Measurements from ENCODE around the gene MVB12B.

The MVB12B gene

DNA sequence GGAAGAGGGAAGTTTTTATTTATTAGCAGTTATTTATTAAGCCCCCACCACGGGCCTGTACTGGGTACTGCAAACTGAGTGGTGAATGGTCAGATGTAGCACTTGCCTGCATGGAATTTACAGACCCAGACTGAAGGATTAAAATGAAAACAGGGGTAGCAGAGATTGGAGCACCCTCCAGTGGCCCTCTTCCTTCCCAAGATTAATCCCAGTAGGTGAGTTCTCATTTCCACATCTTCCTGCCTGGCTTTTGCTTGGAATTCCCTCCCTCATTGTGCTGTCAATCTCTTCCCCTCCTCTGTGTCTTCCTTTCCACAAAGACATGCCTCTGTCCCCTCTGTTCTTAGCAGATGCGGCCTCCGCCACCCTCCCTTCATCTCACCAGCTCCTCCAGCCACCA is 39.2 kb downstream of the MVB12B start:
- no peak for DNase-seq

DNA sequence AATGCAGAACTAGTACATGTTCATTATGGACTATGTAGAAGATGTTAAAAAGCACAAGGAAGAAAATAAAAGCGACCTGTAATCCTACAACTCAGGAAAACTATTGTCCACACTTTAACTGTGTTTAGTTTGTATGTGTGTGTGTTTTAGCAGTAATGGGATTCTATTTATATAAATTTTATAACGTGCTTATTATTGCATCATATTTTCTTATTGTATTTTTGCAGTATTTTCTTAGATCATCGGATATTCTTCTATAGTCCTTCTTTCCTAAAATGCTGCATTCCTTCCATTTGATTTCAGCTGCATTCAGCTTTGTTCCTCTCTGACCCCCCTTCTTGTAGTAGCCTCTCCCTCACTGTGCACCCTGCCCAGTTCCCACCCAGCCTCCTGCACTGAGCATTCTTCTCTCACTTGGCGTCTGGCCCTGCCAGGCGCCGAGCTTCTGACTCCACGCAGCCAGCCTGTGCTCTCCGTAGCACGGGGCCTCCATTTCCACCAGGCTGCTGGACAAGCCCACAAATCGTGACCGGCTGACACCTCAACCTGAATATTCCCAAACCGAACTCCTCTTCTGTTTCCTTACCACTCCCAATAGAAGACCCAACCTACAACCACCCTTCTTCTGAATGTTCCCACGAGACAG is 39.9 kb downstream of the MVB12B start:
- DNase-seq, result no peak

DNA sequence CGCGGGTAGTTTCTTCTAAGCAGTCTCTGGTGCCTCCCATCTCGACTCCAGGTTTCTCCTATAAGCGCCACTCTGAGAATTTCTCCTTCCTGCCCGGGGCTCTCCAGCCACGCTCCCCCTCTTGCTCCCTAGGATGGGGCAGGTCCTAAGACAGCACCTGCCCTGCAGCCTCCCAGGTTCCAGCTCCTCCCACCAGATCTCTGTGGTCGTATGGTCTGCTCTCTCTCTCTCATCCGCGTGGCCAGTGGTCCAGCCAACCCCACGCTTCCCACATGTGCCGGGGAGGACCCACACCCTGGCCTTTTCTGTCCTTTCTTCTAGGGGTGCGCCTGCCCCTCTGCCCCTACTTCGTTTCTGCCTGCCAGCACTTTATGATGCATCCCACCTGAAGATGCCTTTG is 40.5 kb downstream of the MVB12B start:
- DNase-seq, result no peak

DNA sequence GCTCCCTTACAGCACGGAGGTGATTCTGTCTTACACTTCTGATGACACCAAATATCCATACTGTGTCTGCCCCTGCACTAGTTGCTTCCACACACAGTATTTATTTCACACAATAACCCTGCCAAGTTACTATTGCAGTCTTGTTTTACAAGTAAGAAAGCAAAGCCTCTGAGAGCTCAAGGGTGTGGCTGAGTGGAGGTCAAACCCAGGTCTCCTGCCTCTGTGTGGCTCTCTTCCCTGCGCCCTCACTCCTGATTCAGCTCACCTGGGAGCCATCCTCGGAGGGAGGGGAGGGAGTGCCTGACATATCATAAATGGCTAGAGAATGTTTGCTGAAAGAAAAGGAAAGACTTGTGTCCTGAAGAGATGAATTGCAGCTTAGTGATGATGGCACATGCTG is 41.0 kb downstream of the MVB12B start:
- no peak for DNase-seq

DNA sequence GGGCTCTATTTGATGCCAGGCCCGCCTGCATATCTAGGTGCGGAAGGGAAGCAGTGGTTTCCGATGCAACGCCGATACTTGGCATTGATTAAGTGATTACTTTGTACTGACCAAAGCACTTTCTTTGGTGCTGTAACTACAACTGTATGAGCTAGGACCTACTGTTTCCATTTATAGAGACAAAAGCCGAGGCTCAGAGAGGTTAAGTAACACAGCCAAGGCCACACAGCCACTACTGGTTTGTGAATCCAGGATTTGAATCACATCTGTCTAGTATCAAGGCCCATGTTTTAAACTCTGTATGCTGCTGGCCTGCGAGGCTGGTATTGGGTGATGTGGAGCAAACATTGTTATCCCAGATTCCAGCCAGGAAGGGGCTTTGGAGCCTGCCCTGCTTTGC is 41.4 kb downstream of the MVB12B start:
- no peak for DNase-seq

DNA sequence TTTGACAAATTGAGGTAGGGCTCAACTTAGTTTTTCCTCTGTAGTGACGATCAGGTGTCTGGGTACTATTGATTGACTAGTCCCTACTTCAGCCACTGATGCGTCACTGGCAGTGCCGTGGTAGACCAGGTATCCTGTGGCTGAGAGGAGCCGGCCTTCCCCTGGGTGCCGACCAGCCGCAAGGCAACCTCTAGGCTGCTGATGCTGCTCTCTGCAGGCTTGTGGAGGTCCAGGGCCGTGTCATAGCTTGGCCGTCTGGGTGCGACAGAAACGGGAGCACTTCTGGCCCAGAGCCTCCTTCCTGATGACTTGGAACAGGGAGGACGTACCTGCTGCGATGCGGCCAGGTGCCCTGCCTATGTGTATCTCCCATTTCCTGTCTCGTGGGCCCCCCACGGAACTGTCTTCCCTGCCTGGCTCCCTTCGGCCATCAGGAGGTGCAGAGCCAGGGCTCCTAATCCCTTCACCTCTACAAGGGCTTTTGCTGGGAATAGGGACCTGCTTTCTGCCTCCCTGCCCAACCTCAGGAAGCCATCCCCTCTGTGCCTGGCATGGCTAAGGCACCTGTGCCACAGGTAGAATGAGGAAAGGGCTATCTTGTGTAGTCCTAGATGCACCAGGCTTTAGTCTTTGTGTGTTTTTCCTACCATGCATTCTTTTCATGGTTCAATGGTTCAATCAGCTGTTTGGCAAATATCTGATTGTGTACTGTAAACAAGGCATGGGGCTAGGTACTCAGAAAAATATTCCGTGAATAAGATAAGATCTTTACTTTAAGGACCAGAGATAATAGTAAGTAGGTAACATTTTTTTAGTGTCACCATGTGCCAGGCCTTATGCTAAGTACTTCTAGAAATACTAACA is 44.6 kb downstream of the MVB12B start:
- no peak for DNase-seq

DNA sequence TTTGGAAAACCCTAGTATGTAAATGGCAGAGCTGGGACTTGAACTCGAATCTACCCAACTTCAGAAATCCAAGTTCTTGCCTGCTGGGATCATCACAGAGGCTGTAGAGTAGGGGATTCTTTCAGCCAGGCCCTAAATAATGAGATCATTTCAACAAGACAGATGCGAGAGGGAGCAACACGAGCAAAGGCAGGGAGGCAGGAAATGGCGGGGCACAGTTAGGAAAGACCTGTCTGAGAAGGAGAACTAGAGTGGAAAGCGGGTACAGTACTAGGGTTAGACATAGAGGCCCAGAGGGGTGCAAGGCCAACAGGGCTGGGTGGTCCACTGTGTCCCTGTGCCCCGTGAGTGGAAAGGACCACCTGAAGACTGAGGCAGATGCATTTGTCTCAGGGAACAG is 46.1 kb downstream of the MVB12B start:
- no peak for DNase-seq

DNA sequence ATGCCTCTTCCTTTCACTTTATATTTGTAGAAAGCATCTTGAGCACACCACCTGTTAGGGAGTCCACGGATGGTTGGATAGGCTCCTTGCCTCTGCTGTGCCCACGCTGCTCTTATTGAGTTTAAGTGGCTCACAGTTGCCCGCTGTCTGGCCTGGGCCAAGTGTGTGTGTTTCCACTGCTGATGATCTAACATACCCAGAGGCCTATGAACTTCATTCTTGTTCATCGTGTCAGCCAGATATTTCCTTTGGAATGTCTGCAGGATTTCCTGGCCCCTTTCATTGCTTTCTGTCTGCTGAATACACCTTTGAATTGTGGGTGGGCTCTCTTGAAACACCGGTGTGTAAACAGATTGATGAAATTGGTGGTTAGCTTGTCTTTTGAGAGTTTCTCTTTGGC is 46.6 kb downstream of the MVB12B start:
- DNase-seq, result no peak

DNA sequence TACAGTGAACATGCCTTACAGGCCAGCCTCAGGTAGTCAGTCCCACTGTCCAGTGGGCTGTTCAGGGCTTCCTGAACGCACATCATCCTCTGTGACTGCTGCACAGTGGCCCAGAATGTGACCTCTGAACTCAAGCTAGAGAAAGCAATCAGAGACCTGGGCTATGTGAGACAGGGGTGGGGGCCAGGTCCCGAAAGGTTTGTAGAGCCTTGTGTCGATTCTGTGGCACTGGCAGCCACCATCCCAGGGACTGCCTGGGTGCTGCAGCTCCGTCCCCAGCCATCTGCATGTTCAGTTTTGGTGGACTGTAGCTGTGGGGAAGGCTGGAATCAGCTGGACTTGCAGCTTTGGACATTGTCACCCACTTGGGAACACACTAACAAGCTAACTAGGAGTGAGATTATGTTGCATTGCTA is 47.7 kb downstream of the MVB12B start:
- DNase-seq, result no peak

DNA sequence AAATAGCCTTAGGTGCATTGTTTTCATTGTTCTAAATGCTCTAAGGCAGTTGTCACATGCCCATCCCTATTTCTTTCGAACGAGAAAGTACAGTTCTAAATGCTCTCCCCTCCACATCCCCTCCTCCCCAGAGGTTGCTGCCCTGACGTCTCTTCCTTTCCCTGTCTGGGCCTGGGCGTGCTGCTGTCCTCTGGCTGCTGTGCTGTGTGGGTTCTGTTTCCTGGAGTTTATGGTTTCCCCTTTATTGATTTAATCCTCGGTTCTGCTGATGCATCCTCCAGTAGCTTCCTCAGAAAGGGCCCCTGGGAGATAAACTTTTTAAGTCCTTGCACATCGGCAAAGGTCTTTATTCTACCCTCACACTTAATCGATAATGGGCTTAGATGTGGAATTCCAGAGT is 48.8 kb downstream of the MVB12B start:
- DNase-seq, result no peak

DNA sequence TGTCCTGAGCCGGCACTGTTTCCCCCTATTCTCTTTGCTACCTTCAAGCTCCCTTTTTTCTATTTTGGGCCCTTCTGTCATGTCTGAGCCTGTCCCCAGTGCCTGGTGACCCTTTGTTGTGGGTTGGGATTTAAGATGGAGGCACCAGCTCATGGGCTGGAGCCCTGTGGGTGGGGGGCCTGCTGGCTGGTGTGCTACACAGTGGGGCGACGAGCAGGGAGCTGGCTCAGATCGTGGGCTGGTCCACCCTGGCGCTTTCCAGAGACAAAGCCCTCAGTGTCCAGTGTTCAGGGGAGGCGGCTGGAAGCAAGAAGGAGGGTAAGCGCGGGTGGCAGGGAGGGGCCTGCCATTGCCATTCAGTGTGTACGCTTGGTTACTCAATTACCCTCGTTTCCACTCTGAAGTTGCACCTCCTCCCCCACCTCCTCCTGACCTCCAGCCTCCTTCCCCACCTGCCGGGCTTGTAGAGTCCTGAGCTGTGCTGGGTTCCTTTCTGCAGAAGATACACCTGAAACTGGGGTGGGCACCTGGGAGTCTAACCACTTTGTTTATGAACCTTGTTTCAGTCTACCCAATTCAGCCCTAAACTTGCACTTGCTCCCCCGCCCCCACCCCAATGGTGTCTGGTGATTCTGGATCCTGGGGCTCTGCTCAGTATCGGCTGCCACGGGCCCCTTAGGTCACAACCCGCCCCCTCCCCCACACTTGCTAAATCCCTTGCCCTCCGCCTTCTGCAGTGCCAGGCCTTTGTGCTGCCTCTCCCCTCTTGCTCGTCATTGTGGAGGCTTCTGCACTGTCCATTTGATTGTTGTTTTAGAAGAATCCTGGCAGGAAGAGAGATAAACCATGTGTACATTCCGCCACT is 49.9 kb downstream of the MVB12B start:
- DNase-seq, result no peak

DNA sequence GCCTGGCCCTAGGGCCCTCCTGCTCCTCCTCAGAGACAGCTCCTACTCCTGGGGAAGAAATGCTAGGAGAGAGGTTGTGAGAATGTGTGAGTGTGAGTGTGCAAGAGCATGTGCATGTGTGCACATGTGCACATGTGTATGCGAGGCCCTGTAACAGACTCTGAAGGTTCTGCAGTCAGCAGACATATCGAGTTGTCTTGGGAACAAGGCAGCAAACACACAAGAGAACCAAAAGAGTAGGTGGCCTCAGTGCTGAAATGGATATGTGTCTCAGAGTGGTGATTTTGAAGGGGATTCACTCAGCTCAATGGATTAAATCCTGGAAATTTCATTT is 50.5 kb downstream of the MVB12B start:
- DNase-seq, result no peak

DNA sequence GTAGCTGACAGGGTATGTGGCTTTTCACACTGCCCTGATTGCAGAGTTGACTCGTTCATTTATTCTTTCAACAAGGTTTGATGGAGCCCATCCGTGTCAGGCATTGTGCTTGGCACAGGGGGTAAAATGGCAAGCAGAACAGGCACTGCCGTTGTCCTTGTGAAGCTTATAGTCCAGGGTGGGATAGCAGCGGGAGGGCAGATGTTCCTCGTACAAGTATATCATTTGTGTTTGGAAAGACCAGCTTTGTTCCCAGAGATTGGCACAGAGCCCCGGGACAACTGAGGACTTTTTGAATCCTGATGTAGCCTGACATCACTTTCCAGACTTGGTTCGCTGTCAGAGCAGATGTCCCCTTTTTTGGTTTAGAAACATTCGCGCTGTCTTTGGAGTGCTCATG is 50.9 kb downstream of the MVB12B start:
- DNase-seq, result no peak

DNA sequence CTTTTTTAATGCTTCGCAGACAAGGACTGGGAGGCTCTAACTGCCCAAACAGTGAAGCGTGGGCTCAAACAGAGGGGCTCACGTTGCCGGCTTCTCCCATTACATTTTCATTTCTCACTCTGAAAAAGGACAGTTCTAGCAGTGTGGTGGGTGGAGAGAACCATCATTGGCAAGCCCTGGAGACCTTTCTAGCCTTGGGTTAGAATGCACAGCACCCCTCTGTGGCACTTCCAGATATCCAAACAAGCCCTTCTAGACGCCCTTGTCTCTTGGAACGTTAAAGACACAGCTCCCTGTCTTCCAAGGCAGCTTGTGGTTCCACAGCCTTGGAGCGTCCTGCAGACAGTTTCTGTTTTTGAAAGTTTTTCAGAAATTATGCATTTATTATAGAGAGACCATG is 52.1 kb downstream of the MVB12B start:
- no peak for DNase-seq

DNA sequence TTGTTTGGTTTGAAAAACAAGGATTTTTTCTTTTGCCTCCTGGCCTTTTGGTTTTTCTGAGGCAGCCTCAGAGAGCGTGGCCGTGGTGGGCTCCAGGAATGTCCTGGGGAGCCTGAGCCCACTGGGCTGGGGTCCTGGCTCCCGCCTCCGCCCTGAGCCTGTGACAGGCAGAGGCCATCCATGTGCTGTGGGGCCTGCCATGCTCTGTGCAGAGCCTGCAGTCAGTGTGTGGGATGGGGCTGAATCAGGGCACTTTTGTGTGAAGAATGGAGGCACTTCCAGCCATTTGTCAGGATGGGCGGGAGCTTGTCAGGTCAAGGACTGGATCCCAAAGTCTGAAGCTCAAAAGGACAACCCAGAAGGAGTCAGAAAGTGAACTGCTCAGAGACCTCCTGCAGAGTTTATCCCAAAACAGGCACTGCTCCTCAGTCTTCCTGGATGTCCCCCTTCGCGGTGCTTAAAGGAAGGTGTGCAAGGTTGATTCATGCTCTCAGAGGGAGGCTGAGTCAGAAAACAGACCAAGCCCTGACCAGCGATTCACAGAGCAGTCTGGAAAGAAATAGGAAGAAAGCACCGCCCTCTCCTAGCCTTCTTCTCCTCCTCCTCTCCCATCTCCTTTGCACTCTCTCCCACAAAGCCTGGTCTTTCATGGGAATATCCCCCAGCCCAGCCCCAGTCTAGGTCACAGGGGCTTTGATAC is 53.2 kb downstream of the MVB12B start:
- DNase-seq, result no peak

DNA sequence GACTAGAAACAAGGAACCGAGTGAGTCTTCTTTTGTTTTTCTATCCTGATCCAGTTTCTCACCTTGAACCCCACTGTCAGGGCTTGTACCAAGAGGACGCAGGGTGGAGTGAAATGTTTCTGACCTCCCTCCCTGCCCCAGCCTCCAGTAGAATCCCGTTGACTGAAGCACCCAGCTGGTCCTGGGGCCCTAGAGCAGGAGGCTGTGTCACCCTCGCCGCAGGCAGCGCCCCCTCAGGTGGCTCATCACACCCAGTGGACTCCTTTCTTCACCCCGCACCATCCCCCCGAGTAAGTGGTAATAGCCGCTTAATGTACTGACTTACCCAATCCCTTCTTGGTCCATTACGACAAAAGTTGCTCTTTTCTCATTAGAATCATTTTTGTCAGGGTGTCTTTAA is 53.8 kb downstream of the MVB12B start:
- DNase-seq, result no peak

DNA sequence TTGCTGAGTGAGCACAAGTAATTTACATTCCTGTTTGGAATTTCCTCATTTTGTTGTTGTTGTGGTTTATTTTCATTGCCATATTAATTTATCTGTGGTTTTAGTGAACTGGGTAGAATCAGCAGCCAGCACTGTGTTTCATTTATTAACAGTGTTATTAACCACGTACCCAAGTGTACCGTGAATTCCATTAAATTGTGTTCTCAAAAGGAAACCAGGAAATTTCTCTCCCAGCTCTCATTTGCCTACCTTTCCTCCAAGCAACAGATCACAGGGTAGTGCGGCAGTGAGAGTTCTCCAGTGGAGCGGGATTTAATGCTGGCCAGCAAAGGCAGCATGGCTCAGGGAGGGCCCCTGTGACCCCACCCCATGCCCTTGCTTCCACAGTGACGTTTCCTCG is 54.6 kb downstream of the MVB12B start:
- no peak for DNase-seq

DNA sequence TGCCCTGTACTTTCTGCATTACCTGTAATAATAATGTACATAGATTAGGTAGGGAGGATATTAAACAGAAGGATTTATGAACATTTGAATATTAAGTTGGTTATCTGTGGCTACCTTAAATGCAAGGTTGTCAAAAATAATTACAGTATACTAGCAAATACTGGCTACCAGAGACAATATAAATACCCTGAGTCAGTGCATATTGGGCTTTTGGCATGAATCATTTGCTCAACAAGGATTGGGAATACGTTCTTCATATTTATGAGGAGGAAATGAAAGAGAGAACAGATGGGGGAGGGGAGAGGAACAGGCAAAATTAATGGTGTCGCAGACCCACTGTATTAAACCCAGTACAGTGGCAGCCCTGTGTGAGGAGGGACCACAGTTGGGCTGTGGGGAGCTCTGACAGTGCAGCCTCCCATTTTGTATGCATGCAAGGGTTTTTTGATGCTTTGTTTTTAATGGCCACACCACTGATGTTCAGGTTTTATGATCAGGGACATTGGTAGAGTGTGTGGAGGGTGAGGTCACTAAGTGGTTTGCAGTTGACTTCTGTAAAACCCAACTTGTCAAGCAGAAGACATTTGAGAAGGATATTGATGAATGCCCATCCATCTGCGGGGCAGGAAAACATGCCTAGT is 56.9 kb downstream of the MVB12B start:
- no peak for DNase-seq

DNA sequence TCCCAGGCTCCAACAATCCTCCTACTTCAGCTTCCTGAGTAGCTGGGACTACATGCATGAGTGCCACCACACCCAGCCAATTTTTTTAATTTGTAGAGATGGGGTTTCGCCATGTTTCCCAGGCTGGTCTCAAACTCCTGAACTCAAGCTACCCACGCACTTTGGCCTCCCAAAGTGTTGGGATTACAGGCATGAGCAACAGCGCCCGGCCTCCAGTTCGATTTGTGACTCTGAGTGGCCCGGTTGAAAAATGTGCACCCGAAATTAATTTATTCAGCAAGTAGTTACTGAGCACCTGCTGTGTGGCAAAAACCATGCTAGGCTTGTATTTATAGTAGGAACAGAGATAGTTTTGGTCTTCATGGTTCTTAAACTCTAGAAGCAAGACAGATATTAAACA is 58.3 kb downstream of the MVB12B start:
- DNase-seq, result no peak

DNA sequence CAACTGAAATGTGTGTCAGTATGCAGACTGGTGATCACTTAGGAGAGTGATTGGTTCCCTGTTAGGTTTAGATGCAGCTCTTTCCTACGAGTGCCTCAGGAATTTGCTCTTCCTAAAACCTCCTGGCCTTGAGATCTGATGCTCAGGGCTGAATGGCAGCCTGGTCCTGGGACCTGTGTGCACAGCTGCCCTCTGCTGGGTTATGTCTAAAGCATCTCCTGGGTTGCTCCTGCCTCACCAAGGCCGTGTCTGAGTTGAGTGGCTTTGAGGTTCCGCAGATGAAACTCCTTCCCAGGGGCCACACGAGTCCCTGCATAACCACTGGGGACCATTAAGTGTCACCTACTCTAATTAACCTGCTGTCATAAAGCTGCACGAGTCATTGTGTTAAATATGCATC is 59.5 kb downstream of the MVB12B start:
- DNase-seq, result no peak

DNA sequence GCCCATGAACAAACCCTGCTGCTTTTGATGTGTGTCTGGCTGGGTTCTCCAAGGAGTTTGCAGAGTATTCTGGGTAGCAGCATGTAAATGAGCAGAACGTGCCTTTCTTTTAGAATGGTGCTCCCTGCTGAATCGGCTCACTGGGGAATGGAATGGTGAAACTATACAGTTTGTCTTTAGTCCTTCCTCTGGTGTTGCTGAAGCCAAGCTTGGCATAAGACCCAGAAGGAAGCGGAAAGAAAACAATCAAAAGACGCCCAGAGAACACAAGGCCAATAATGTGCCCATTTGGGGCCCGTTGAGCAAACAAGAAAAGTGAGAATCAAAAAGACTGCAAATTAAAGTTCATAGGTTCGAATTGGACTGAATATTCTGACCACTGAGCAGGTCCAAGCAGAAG is 60.1 kb downstream of the MVB12B start:
- DNase-seq, result no peak

DNA sequence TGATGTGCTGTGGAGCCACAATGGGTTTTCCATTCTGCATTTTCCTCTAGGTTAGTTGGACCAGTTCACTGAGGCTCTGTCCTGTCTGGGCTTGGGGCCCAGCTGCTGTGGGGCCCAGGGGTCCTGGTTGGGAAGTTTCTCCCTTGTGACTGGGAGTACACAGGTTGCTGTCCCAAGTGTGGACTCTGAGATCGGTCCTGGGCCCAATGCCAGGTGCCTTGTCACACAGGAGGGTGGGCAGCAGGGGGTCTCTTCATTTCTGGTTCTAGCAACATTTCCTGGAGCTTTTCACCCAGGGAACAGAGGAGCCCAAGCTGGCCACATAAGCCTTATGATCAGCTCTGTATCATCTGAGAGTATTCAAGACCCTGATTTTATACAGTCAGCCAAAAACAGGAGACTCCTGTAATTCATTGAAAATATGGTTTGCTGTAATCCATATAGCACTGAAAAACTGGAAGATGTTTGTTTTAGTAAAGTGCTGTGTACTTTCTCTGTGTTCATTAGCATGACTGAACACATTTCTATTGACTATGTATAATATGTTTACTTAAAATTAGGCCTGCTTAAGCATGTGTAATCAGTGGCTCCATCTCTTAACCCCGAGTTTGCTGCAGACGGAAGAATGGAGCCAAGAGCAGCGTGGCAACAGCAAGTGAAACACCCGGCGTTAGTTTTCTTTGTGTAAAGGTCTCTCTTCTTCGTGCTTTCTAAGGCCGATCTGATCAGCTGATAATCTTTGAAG is 62.5 kb downstream of the MVB12B start:
- no peak for DNase-seq

Measured in activated CD4-positive, alpha-beta T cell treated with anti-CD3 and anti-CD28 coated beads, Interleukin-2, amount 50 U/mL, for 1 hour (primary cell).